ENCODE measurements around the gene SLC2A5. TPM values are rescaled to one million over a fixed set of nuclear protein-coding genes. Genes with fewer than 3 reads are reported as not detected.
"Not testable (repeated sequence)": the region's sequence is repeated elsewhere in the genome, so short reads cannot be mapped to it uniquely, and the experiment has no call there.

The SLC2A5 gene
- polyA plus RNA-seq, 3 donors: 0.83 to 1.6 (median 1.3) TPM

GRCh38 chr1:9093996-9094595, 24.7 kb upstream of the SLC2A5 start:
- not testable (repeated sequence) for DNase-seq

GRCh38 chr1:9093581-9093980, 24.1 kb upstream of the SLC2A5 start:
- no peak for DNase-seq

GRCh38 chr1:9093091-9093490, 23.7 kb upstream of the SLC2A5 start:
- no peak for DNase-seq

DNA sequence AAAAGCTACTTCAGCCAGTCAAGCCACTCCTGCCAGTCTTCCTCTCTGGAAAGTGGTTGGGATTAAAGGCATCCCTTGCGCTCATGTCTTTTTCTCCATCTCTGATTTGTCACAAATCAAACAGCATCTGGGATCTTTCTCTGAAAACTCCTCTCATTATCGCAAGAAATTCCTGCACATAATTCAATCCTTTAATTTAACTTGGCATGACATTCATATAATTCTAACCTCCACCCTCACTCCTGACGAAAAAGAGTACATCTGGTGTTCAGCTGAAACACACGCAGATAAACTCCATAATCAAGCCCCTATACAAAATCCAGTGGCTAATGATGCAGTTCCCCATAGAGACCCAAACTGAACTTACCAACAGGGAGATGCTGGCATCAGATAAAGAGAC, 19.4 kb upstream of the SLC2A5 start:
- DNase-seq: no peak

- no peak for DNase-seq
These were observed 18.1 kb upstream of the SLC2A5 start for GRCh38 chr1:9087411-9088125.

DNA sequence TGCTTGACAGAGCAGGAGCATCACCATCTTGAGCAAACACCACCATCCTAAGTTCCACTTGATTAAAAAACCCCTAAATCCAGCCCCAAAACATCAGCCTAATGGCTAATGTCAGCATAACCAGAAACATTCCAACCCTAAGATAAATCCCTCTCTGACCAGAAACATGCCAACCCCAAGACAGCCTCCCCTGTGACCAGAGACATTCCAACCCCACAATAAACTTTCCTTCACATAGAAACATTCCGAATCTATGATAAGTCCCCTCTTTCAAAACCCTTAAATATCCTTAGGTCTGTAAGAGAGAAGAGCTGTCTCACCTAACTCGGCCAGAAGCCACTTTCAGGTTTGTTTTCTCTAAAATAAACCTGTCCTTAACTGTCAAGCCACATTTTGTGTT, 17.4 kb upstream of the SLC2A5 start:
- DNase-seq: no peak

DNA sequence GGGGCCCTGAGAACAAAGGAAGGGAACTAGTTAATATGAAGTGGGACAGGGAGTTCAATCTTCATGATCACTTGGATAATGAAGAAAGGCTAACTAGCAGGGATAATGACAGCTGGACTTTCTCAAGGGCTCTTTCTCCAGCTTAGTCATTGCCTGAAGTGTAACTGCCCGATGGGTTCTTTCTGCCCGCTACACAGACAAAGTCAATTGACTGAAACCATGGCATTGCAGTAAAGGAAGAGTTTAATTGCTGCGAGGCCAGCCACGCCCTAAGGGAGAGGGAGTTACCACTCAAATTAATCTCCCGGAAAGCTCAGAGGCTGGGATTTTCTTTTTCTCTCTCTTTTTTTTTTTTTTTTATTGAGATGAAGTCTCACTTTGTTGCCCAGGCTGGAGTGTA, 16.6 kb upstream of the SLC2A5 start:
- DNase-seq: no peak

GRCh38 chr1:9085306-9085940, 16.0 kb upstream of the SLC2A5 start:
- no peak for DNase-seq

DNA sequence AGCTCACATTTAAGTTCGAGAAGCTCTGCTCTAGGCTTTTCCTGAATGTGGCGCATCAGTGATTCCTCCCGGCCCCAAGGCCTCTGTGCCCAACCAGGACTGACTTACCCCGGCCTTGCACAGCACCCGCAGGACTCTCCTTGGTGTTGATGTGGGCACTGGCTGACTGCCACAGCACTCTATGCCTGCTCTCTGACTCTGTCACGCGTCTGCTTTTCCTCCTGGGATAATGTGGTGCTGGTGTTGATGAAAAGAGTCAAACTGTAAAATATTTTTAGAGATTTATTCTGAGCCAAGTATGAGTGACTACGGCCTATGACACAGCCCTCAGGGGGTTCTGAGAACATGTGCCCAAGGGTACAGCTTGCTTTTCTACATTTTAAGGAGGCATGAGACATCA, 15.5 kb upstream of the SLC2A5 start:
- DNase-seq: no peak

- DNase-seq: no peak
These were observed 12.0 kb upstream of the SLC2A5 start for GRCh38 chr1:9081473-9081872.

DNA sequence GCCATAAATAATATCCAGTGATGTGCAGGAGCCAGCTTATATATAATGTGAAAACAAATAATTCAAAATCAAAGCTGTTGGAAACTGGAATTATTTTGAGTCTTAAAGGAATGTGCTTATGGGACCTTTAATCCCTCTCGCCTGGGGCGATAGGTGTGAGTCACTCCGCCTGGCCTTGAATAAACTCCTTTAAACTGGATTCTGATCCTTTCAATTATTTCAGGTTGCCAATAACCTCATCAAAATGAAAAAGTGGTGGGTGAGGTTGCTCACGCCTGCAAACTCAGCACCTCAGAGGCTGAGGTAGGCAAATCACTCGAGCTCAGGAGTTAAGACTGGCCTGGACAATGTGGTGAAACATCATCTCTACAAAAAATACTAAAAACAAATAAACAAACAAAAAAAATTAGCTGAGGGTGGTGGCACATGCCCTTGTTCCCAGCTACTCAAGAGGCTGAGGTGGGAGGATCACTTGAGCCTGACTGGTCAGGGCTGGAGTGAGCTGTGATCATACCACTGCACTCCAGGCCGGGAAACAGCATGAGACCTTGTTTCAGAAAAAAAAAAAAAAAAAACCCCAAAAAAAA, 11.4 kb upstream of the SLC2A5 start:
- no peak for DNase-seq

DNA sequence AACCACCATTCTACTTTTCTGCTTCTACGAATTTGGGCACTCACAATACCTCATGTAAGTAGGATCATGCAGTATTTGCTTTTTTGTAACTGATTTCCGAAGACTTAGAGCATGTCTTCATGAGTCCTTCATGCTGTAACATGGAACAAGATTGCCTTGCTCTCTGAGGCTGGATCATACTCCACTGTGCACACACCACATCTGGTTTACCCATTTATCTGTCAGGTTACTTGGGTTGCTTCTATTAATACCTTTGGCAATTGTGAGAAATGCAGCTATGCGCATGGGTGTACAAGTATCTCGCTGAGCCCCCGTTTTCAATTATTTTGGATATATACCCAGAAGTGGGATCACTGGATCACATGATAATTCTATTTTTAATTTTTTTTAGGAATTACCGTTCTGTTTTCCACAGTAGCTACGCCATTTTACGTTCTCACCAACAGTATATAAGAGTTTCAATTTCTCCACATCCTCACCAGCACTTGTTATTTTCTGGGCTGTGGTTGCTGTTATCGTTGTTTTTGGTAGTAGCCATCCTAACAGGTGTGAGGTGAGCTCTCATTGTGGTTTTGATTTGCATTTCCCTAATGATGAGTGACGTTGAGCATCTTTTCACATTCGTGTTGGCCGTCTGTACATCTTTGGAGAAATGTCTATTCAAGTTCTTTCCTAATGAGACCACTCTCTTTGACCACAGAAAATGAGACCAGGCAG, 10.7 kb upstream of the SLC2A5 start:
- DNase-seq: no peak

DNA sequence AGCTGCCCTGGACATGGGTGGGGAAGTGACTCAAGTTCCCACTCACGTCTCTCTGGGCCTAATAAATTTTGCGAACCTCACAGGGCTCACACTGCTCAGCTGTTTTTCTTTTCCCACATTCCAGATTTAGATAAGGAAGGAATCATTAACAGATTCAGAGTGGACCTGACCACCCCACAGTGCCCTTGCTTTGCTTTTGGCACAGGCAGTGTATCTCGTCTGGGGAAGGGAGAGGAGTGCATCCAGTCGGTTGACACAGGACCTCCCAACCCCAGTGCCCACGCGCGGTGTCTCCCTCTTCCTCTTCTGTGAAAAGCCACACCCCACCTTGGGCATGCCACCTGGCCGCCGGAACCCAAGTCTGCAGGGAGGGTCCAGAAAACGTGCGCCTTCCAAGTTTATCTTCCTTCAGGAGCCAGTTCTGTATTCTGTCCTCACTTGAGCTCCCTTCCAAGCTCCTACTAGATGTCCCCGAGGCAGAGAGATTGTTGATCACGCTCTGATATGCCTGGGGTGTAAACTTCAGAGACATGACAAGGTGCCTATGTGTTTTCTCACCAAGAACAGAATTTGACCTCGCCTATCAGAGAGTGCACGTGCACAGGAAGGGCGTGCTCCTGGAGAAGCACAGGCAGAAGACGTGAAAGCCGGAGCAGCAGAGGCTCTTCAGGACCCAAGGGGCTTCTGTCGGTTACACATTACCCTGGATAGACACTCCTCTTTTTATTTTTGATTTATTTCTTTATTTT, 9.5 kb upstream of the SLC2A5 start:
- no peak for DNase-seq

DNA sequence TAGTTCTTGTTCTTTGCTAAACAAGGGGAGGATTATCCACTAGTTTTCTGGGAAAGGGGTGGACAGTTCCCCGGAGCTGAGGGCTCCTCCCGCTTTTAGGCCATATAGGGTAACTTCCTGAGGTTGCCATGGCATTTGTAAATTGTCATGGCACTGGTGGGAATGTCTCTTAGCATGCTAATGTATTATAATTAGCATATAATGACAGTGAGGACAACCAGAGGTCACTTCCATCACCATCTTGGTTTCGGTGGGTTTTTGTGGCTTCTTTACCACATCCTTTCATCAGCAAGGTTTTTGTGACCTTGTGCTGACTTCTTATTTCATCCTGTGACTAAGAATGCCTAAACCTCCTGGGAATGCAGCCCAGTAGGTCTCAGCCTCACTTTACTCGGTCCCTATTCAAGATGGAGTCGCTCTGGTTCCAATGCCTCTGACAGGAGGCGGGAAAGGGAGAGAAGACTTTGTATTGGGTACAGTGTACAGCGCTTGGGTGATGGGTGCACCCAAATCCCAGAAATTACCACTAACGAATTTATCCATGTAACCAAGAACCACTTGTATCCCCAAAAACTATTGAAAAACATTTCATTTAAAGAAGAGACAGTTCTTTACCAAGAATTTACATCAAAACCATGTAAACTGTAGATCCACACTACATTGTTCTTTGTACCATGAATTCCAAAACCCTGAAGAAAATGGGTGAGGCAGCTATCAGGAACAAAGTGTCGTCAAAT, 8.7 kb upstream of the SLC2A5 start:
- DNase-seq: no peak

DNA sequence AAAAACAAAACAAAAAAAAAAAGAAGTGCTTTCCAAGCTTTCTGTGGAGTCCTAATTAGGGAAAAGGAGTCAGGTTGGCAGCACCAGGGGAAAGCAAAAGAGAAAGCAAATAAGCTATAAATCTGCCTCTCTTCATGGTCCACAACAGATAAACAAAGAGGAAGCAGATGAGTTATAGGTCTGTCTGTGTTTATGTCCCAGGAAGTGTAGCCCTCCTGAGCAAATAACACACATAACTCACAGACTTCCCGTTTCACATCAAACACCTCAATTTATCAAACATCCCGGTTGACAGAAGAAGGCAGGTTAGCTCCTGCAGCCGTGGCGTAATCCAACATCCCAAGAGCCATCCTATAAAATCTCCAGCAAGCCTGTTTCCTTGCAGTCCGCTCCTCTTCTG, 5.6 kb upstream of the SLC2A5 start:
- peak; percentile 76 for DNase-seq

GRCh38 chr1:9073143-9073542, 3.7 kb upstream of the SLC2A5 start:
- DNase-seq: no peak

DNA sequence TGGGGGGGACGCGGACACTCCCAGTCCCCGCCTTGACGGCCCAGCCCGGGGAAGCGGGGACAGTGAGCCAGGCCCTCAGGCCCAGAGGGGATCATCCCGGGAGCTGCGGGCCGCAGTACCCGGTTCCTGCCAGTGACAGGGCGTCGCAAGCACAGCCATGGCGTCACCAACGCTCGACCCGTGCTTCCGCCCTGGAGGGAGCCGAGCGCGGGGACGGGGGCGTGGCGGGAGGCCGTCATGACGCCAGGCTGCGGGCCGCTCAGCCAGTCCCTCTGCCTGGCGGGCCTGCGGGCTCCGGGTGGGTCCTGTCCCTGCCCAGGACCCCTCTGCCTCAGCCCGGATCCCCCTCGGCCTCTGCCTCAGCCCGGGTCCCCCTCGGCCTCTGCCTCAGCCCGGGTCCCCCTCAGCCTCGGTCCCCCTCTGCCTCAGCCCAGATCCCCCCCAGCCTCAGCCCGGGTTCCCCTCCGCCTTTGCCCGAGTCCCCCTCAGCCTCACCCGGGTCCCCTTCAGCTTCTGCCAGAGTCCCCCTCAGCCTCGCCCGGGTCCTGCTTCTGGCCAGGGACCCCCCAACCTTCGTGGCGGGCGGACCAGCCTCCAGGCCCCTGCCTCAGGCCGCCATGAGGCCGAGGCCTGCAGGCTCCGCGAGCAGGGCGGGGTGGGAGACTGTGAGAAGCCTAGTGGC, 2.3 kb upstream of the SLC2A5 start:
- no peak for DNase-seq

DNA sequence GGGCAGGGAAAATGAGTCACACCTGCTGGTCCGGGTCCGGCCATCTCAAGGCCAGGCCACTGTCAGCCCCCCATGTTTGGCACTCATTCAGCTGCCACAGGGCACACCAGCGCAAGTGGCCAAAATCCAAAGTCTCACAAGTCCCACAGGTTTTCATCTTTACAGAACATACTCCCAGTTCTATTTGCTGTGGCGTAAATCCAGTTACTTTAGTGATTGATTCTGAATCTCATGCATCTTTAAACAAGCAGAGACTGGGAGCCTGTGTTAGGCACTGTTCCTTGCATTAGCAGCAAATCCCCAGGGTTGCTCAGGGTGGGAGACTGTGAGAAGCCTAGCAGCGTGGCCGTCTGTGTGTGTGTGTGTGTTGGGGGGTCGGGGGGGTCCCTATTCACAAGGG, 1.1 kb upstream of the SLC2A5 start:
- DNase-seq: no peak

- DNase-seq: no peak
These were observed 482 bp downstream of the SLC2A5 start for GRCh38 chr1:9068981-9069325.
